H9 (cell line): ENCODE data around the gene DGCR2. TPM values are rescaled to one million over a fixed set of nuclear protein-coding genes. Genes with fewer than 3 reads are reported as not detected.

Experiments used
- DNase-seq: peaks from one replicate; pipeline ENCODE4 v3.0.0-alpha.2; 2017
- H2AFZ ChIP-seq: one replicate; pipeline ENCODE4 v1.6.1; 2013; ENCODE audit warnings: mild to moderate bottlenecking, low read length, control low read depth, moderate library complexity
- H2AK5ac ChIP-seq: 2 replicates; pipeline ENCODE4 v1.6.1; 2013; ENCODE audit warnings: low read length, control low read depth, mixed read lengths; ENCODE audit not compliant: insufficient read length
- H2BK120ac ChIP-seq: one replicate; pipeline ENCODE4 v1.6.1; 2013; ENCODE audit warnings: low read depth, mild to moderate bottlenecking, low read length, control low read depth, inconsistent platforms; ENCODE audit not compliant: poor library complexity, severe bottlenecking
- H2BK12ac ChIP-seq: 2 replicates; pipeline ENCODE4 v1.6.1; 2013; ENCODE audit warnings: low read length, control low read depth, mixed read lengths, low read depth; ENCODE audit not compliant: insufficient read length
- H2BK15ac ChIP-seq: 2 replicates; pipeline ENCODE4 v1.6.1; 2013; ENCODE audit warnings: low read depth, low read length, control low read depth
- H2BK20ac ChIP-seq: one replicate; pipeline ENCODE4 v1.6.1; 2013; ENCODE audit warnings: low read depth, mild to moderate bottlenecking, low read length, control low read depth, inconsistent platforms; ENCODE audit not compliant: poor library complexity, severe bottlenecking
- H2BK5ac ChIP-seq: 2 replicates; pipeline ENCODE4 v1.6.1; 2013; ENCODE audit warnings: low read length, control low read depth, mixed read lengths; ENCODE audit not compliant: insufficient read length
- H3K14ac ChIP-seq: 2 replicates; pipeline ENCODE4 v1.6.1; 2013; ENCODE audit warnings: low read length, control low read depth; ENCODE audit not compliant: insufficient read depth
- H3K18ac ChIP-seq: 2 replicates; pipeline ENCODE4 v1.6.1; 2013; ENCODE audit warnings: low read depth, mild to moderate bottlenecking, mixed read lengths, low read length, control low read depth; ENCODE audit not compliant: insufficient read length
- H3K23ac ChIP-seq: 2 replicates; pipeline ENCODE4 v1.6.1; 2013; ENCODE audit warnings: low read length, control low read depth, mixed read lengths, low read depth; ENCODE audit not compliant: insufficient read length
- H3K23me2 ChIP-seq: 2 replicates; pipeline ENCODE4 v1.6.1; 2013; ENCODE audit warnings: low read depth, mild to moderate bottlenecking, mixed read lengths, low read length, control low read depth; ENCODE audit not compliant: insufficient read length, poor library complexity, severe bottlenecking
- H3K27ac ChIP-seq: 2 replicates; pipeline ENCODE4 v1.5.1; 2013; ENCODE audit warnings: low read length, control low read depth, mixed read lengths, low read depth; ENCODE audit not compliant: insufficient read length
- H3K27me3 ChIP-seq: 2 replicates; pipeline ENCODE4 v1.6.1; 2013; ENCODE audit warnings: low read length, control low read depth, inconsistent platforms; ENCODE audit not compliant: insufficient read depth
- H3K4ac ChIP-seq: 2 replicates; pipeline ENCODE4 v1.6.1; 2013; ENCODE audit warnings: low read depth, mild to moderate bottlenecking, control low read depth, inconsistent platforms, low read length, moderate library complexity
- H3K4me1 ChIP-seq: 2 replicates; pipeline ENCODE4 v1.6.1; 2013; ENCODE audit warnings: low read length, control low read depth, inconsistent platforms; ENCODE audit not compliant: insufficient read depth
- H3K4me2 ChIP-seq: 2 replicates; pipeline ENCODE4 v1.6.1; 2013; ENCODE audit warnings: low read length, control low read depth, mixed read lengths; ENCODE audit not compliant: insufficient read length, insufficient read depth
- H3K56ac ChIP-seq: 2 replicates; pipeline ENCODE4 v1.6.1; 2013; ENCODE audit warnings: low read depth, mild to moderate bottlenecking, mixed read lengths, low read length, control low read depth; ENCODE audit not compliant: insufficient read length
- H3K79me1 ChIP-seq: 2 replicates; pipeline ENCODE4 v1.6.1; 2013; ENCODE audit warnings: low read depth, mild to moderate bottlenecking, moderate library complexity, low read length, control low read depth, inconsistent platforms; ENCODE audit not compliant: insufficient read depth, poor library complexity, severe bottlenecking
- H3K79me2 ChIP-seq: 2 replicates; pipeline ENCODE4 v1.6.1; 2013; ENCODE audit warnings: low read length, control low read depth, inconsistent platforms; ENCODE audit not compliant: insufficient read depth
- H3K9ac ChIP-seq: 2 replicates; pipeline ENCODE4 v1.6.1; 2013; ENCODE audit warnings: low read length, control low read depth, mixed read lengths; ENCODE audit not compliant: insufficient read length; ENCODE audit errors: extremely low read depth
- H3K9me3 ChIP-seq: one replicate; pipeline ENCODE4 v1.6.1; 2013; ENCODE audit warnings: low read depth, low read length, inconsistent platforms; ENCODE audit not compliant: control insufficient read depth
- H3T11ph ChIP-seq: one replicate; pipeline ENCODE4 v1.6.1; 2013; ENCODE audit warnings: mild to moderate bottlenecking, low read length, control low read depth, inconsistent platforms
- H4K20me1 ChIP-seq: one replicate; pipeline ENCODE4 v1.6.1; 2013; ENCODE audit not compliant: control insufficient read depth, insufficient read length, insufficient read depth
- H4K5ac ChIP-seq: 2 replicates; pipeline ENCODE4 v1.6.1; 2013; ENCODE audit warnings: low read depth, mild to moderate bottlenecking, mixed read lengths, low read length, control low read depth; ENCODE audit not compliant: insufficient read length
- H4K8ac ChIP-seq: replicated peaks from 2 replicates; pipeline ENCODE4 v1.6.1; 2013; ENCODE audit warnings: low read length, control low read depth, mixed read lengths, low read depth; ENCODE audit not compliant: insufficient read length
- H4K91ac ChIP-seq: 2 replicates; pipeline ENCODE4 v1.6.1; 2013; ENCODE audit warnings: low read depth, mild to moderate bottlenecking, moderate library complexity, mixed read lengths, low read length, control low read depth; ENCODE audit not compliant: insufficient read length
- H3K27ac Mint-ChIP-seq, 3 experiments: 2 replicates in 2 of 3; 3 replicates in 1 of 3; pipeline ENCODE4 v1.8.0; 2020 to 2021; ENCODE audit warnings: mixed read lengths in 3 of 3, mild to moderate bottlenecking in 1 of 3, moderate library complexity in 1 of 3
- H3K27me3 Mint-ChIP-seq: 2 replicates; pipeline ENCODE4 v1.8.0; 2021; ENCODE audit warnings: low read depth, mild to moderate bottlenecking, moderate library complexity, mixed read lengths
- H3K36me3 Mint-ChIP-seq, 3 experiments: 2 replicates in 2 of 3; 3 replicates in 1 of 3; pipeline ENCODE4 v1.8.0; 2020 to 2021; ENCODE audit warnings: low read depth in 3 of 3, mixed read lengths in 3 of 3; ENCODE audit not compliant: insufficient read depth in 1 of 3
- H3K4me1 Mint-ChIP-seq, 2 experiments: 2 replicates each; pipeline ENCODE4 v1.8.0; 2020; ENCODE audit warnings: mixed read lengths in 2 of 2
- H3K4me3 Mint-ChIP-seq, 2 experiments: 2 replicates in 1 of 2; 3 replicates in 1 of 2; pipeline ENCODE4 v1.8.0; 2020 to 2021; ENCODE audit warnings: mild to moderate bottlenecking in 2 of 2, mixed read lengths in 2 of 2, moderate library complexity in 1 of 2
- H3K9me3 Mint-ChIP-seq, 2 experiments: 2 replicates in 1 of 2; 3 replicates in 1 of 2; pipeline ENCODE4 v1.8.0; 2020; ENCODE audit warnings: mild to moderate bottlenecking in 2 of 2, mixed read lengths in 2 of 2, moderate library complexity in 1 of 2
- WGBS: extraction: QIAGEN DNeasy Blood & Tissue Kit; methylation state at CpG from one replicate; pipeline ENCODE4 v1.1.7; 2013; ENCODE audit warnings: missing lambda C conversion rate, low lambda C conversion rate, mixed read lengths; ENCODE audit not compliant: insufficient read length; ENCODE audit errors: extremely low coverage; 5-methylcytosine and 5-hydroxymethylcytosine counted together
- total RNA-seq: library from RNA; stranded (reverse); gene quantifications from 2 replicates; pipeline ENCODE4 v1.2.1, GENCODE V29; 2021
- TF ChIP-seq, protein P1 (sequence below): fragments of 200-600 bp; sonication (generic); conservative IDR thresholded peaks from 3 replicates; pipeline ENCODE4 v1.8.0; 2021; ENCODE audit warnings: antibody characterized with exemption, mild to moderate bottlenecking

Gene DGCR2
- total RNA-seq, 1 experiment from 2014 or later = 47.2 TPM

DNA sequence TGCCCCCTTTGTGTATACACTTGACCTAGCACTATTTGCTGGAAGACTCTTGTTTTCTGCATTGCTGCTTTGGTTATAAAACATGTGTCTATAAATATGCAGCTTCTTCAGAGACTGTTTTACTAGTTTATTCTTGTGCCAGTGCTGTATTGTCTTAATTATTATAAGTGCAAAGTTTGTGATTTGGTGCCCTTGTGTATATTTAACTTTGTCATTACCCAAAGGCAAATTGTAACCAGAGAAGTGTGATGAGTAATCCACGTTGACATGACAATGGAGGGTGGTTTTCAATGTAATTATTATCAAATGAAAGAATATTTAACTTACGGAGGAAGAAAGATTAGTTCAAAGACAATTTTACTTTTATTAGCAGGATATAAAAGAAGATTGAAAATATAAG is 111.1 kb downstream of the DGCR2 start:
- no peaks in the 10 kb centered on the region for H3K79me2 ChIP-seq
- H3K36me3 Mint-ChIP-seq = no peaks in the 10 kb centered on the region
- no peak overlapping the region for H3K56ac ChIP-seq

More for the DNA sequence above, 111.1 kb downstream of the DGCR2 start:
- H4K91ac ChIP-seq = no peak overlapping the region
- H3K4ac ChIP-seq = no peak overlapping the region
- H2BK120ac ChIP-seq = no peak overlapping the region
- no peaks in the 10 kb centered on the region for H4K20me1 ChIP-seq
- no peak overlapping the region for H4K8ac ChIP-seq
- no peaks in the 10 kb centered on the region for H3K79me1 ChIP-seq
- H3K9me3 ChIP-seq = no peaks in the 10 kb centered on the region
- no peak overlapping the region for H2BK15ac ChIP-seq
- H3K4me2 ChIP-seq = no peak overlapping the region
- no peak overlapping the region for H3K4me3 Mint-ChIP-seq
- peaks cover 2% of the 10 kb centered on the region; the same call in 1 of the 2 replicates for H3K27me3 Mint-ChIP-seq
- H2BK12ac ChIP-seq = no peak overlapping the region
- H3K18ac ChIP-seq = no peak overlapping the region
- H2AFZ ChIP-seq = no peak overlapping the region
- no peak overlapping the region for H3K23ac ChIP-seq
- H3K14ac ChIP-seq = no peak overlapping the region
- no peak overlapping the region for H3K27ac Mint-ChIP-seq
- peaks cover 6% of the 10 kb centered on the region in 2 experiments; a peak in 3 of 4 replicates for H3K4me1 Mint-ChIP-seq
- H3K4me1 ChIP-seq = no peaks in the 10 kb centered on the region
- no peaks in the 10 kb centered on the region for H3K27me3 ChIP-seq
- H2AK5ac ChIP-seq = no peak overlapping the region
- no peak for DNase-seq
- H3T11ph ChIP-seq = no peak overlapping the region
- no peak overlapping the region for H2BK5ac ChIP-seq
- H4K5ac ChIP-seq = no peak overlapping the region
- no CpG with 5 or more reads among the region's 2 CpGs for WGBS
- H3K23me2 ChIP-seq = no peaks in the 10 kb centered on the region
- no peak overlapping the region for H2BK20ac ChIP-seq
- no peak overlapping the region for H3K9ac ChIP-seq
- TF ChIP-seq, protein P1, sequence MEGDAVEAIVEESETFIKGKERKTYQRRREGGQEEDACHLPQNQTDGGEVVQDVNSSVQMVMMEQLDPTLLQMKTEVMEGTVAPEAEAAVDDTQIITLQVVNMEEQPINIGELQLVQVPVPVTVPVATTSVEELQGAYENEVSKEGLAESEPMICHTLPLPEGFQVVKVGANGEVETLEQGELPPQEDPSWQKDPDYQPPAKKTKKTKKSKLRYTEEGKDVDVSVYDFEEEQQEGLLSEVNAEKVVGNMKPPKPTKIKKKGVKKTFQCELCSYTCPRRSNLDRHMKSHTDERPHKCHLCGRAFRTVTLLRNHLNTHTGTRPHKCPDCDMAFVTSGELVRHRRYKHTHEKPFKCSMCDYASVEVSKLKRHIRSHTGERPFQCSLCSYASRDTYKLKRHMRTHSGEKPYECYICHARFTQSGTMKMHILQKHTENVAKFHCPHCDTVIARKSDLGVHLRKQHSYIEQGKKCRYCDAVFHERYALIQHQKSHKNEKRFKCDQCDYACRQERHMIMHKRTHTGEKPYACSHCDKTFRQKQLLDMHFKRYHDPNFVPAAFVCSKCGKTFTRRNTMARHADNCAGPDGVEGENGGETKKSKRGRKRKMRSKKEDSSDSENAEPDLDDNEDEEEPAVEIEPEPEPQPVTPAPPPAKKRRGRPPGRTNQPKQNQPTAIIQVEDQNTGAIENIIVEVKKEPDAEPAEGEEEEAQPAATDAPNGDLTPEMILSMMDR = no peak
- no peak overlapping the region for H3K27ac ChIP-seq
- H3K9me3 Mint-ChIP-seq = peaks cover 0 to 2% of the 10 kb centered on the region in 2 experiments; a peak in 1 of 5 replicates
